Umbilical cord (tissue), 2 donors: ENCODE data around the gene NMNAT2. TPM values are rescaled to one million over a fixed set of nuclear protein-coding genes. Genes with fewer than 3 reads are reported as not detected.

Source experiments
- DNase-seq: peaks from one replicate; pipeline ENCODE4 v3.0.0-alpha.2; 2015; ENCODE audit warnings: low spot score
- total RNA-seq: library from RNA; depleted of rRNA; stranded (reverse); fragments of >200 nt; gene quantifications from one replicate; pipeline ENCODE4 v1.2.3, GENCODE V29; 2014; ENCODE audit warnings: low replicate concordance; ENCODE audit not compliant: insufficient read depth

Gene NMNAT2
- total RNA-seq, 1 donor from 2014 or later: 2.9 TPM

DNA sequence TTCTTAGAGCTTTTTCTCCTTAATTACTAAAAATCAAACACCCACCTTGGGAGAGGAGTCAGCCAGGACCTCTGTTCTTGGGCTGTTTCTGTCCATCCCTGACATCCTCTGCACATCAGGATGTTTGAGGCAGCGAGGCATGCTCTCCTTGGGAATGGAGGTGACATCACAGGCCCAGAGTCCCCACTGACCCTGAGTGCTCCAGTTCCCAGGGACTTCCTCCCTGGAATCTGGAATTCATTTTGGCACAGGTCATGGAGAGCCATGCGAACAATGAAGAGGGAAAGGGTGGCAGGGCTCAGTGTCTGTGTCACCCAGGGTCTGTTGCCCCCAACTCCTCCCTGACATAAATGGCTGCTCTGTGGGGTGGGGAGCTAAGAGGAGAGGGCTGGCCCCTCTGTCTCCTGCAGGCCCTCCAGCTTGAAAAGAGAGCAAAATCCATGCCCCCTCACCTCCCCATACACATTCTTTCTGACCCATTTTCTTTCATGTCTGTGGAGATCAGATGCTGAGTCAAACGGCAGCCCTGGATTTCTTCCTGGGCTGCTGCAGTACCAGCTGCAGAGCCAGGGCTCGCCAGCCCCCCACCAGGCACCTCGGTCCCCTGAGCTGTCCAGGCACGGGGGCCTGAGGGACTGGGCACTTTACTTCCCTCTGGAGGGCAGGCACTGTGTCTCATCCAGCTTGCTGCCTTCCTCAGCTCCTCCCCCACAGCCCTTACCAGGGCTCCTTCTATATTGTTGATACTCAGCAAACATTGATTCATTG, 102.0 kb downstream of the NMNAT2 start:
- DNase-seq: no peak

- DNase-seq: no peak
Observed at GRCh38 chr1:183313063-183313462, 105.1 kb downstream of the NMNAT2 start.

DNA sequence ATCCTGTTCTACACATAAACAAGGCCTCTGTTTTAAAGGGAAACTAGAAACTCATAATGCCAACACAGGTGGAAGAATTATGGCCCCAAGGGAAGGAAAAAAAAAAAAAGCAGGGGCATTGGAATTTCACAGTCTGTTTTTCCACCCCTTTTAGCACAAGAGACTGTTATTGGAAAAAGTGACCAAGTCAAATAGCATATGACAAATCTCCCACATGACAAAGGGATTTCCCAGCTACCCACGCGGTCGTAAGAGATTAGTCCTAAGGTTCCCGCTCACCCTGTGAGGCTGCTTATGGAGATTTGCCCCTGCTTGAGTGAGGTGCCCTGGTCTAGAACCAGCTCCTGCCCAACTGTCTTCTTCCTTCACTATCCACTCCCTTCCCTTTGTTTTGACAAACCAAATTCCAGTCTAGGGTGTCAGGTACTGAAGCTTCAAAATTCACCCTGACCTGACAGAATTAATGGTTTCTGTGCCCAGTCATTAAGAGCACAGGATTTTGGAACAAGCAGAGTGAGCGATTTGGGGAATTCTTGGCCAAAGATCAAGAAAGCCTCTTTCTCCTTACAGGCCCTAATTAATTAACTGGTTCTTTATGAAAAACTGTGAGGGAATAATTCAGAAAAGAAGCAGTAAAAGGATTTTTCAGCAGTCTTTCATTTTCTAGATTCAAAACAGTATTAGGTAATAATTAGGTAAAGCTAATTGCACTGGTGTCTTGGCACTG, 107.3 kb downstream of the NMNAT2 start:
- DNase-seq: peak; percentile 22

DNA sequence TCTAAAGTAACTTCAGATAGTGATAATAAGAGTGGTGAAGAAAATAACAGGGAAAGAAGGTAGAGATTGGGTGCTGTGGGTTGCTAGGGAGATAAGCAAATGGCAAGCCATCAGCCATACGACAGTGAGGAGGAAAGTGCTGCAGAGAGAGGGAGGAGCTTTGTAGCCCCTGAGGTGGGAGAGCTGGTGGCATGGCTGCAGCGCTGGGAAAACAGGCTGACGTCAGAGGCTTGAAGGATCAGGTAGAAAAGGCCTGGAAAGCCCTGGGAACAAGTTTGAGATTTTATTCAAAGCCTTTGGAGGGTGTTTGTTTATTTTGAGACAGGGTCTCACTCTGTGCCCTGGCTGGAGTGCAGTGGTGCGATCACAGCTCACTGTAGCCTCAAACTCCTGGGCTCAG, 109.5 kb downstream of the NMNAT2 start:
- DNase-seq: no peak

GRCh38 chr1:183306317-183307042, 111.7 kb downstream of the NMNAT2 start:
- no peak for DNase-seq

DNA sequence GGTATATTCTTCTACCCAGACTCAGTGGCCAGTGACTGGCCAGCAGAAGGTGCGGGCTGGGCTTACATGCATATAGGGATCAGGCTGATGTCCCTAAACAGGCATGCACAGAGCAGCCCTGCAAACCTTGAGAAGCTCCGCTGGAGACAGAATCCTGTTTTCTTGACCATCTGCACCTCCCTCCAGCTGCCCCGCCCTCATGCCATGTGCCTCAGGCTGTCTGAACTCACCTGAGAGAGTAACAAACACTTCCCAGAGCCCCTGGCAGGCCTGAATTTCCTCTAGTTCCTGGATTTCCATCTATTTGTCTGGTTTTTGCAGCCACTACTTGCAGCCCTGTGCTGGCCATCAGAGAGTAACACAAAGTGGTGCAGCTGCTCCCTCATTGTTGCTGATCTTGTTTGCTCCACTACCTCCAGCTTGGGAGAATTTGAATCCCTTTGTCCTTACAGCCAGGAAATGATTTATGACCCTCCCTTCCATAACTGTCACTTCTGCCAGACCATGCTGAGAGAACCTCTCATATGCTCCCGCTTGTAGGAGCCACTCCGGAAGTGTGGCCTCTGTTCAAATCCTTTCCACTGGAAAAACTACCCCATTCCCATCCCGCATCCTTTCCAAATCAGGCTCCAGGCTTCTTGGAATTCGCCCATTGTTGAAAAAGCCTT, 113.6 kb downstream of the NMNAT2 start:
- DNase-seq: no peak

- DNase-seq: no peak
Observed at GRCh38 chr1:183303901-183304300, 114.3 kb downstream of the NMNAT2 start.

GRCh38 chr1:183303323-183303645, 114.9 kb downstream of the NMNAT2 start:
- no peak for DNase-seq

DNA sequence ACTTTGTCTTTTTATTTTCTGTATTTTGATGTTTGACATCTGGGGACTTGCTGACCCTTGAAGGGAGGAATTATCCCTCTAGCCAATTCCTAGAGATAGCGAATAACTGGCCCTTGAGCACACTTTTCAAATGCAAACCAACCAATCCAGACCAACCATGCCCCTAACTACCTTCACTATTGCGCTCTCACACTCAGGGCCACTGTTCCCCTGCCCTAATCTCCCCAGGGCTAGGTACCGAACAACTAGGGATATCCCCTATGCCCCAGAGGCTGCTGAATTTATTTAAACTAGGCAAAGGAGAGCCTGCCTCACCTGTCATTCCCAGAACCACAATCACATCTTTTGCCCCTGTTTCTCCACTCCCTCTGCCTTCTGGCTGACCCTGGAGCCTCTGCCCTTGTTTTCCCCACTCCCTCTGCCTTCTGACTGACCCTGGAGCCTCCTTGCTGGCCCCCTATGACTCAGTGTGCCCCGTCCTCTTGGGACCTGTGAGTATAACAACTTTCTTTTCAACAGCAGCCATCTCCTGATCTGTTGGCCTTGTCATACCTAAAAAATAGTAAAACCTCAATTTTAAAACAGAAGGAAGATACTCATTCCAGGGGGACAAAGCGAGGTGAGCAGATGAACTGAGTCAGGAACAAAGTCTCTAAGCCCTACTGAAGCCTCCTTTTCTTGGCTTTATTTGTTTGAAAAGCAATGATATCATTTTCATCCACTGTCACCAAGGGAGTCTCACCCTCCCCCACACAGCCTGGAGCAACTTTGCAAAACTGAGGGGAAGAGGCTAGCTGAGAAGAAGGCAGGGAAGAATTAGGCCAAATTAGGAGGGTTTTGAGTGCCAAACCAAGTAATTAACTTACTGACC, 115.5 kb downstream of the NMNAT2 start:
- no peak for DNase-seq

GRCh38 chr1:183301239-183301638, 116.9 kb downstream of the NMNAT2 start:
- DNase-seq: no peak

GRCh38 chr1:183300828-183301227, 117.4 kb downstream of the NMNAT2 start:
- DNase-seq: no peak

DNA sequence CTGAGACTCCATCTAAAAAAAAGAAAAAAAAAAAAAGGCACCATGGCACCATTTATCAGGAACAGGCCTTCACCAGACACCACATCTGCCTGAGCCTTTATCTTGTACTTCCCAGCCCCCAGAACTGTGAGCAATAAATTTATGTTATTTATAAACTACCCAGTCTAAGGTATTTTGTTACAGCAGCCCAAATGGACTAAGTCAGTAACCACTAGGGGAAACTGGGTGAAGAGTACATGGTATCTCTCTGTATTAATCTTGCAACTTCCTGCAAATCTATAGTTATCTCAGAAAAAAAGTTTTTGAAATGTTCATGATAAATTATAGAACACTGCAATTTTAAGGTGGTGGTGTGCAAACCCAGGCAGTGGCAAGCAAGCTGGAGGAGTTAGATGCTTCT, 117.8 kb downstream of the NMNAT2 start:
- no peak for DNase-seq

- no peak for DNase-seq
Observed at GRCh38 chr1:183296782-183297181, 121.4 kb downstream of the NMNAT2 start.

DNA sequence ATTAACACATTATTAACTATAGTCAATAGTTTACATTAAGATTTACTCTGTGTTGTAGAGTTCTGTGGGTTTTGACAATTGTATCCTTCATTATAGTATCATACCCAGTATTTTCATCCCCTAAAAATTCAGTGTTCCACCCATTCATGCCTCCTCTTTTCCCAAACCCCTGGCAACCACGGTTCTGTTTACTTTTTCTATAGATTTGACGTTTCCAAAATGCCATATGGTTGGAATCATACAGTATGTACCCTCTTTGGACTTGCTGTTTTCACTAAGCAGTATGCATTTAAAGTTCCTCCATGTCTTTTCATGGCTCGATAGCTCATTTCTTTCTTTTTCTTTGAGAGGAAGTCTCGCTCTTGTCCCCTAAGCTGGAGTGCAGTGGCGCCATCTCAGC, 122.7 kb downstream of the NMNAT2 start:
- no peak for DNase-seq

DNA sequence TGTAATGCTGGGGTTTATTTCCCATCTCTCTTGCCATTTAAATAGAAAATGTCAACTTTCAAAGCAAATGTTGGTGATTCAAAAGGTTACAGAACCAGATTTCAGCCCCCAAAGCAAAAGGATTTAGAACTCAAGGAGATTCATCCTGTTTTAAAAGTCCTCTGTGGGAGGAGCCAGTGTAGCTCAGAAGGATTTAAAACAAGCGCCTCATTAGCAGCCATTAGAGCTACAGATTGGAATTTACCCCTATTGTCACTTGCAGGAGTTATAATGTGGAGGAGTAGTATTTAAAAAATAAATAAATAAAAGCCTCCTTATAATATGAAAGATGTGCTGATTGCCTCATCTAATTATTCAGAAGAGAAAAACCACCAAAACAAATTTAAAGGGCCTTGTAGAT, 124.3 kb downstream of the NMNAT2 start:
- DNase-seq: no peak

GRCh38 chr1:183293241-183293640, 124.9 kb downstream of the NMNAT2 start:
- no peak for DNase-seq

- DNase-seq: peak; percentile 84
Observed at GRCh38 chr1:183291802-183292514, 126.2 kb downstream of the NMNAT2 start.

DNA sequence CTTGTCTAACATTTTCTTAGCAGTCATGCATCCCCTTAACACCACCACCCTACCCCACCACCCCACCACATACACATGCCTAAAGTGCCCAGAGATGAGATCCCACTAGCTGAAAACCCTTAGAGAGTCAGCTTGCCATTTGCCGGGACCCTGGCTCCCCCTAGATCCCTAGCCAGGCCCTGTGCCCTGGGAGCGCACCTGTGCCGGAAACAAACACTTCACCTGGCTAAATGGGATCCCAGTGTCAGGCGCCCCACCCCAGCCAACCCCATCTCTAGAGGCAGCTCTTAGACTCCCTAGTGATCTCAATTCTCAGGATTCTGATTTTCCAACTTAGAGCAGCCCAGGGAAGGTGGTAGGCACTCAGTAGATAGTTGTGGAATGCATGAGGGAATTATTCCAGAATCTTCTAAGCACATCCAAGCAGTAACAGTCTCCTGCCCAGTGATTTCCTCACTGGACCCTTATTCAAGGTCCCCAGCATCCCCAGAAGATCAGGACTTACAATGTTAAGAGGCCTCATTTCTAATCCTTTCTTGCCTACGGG, 126.9 kb downstream of the NMNAT2 start:
- no peak for DNase-seq

GRCh38 chr1:183290628-183291027, 127.6 kb downstream of the NMNAT2 start:
- no peak for DNase-seq

- DNase-seq: no peak
Observed at GRCh38 chr1:183289051-183289496, 129.1 kb downstream of the NMNAT2 start.
